Measurements from ENCODE around the gene RRP9. TPM values are rescaled to one million over a fixed set of nuclear protein-coding genes. Genes with fewer than 3 reads are reported as not detected.

RRP9 gene
- total and polyA plus RNA-seq, 10 of the 15 experiments (the other 5 are each of a cell fraction or from before 2014, with no cell fraction given) = 4.7 to 91.5 (median 41.7) TPM

GRCh38 chr3:51897391-51897790 is 44.3 kb downstream of the RRP9 start:
- Histone ChIP-seq H3K27ac (ENCODE audit: control insufficient read depth, insufficient read depth) (no peak overlapping the region), H2AFZ (ENCODE audit: control insufficient read depth, low read depth, low read length) (no peak overlapping the region), H3K79me2 (ENCODE audit: control insufficient read depth, insufficient read depth, low read length) (no peaks in the 10 kb centered on the region), H3K9me3 (replicated peaks; ENCODE audit: control insufficient read depth, insufficient read depth, low read length) (no peaks in the 10 kb centered on the region), H3K4me1 (ENCODE audit: control insufficient read depth, insufficient read depth, low read length) (no peaks in the 10 kb centered on the region), H3K4me3 (no peak overlapping the region), H3K27me3 (replicated peaks in 1 of 2; ENCODE audit: control insufficient read depth in 2 of 2, insufficient read depth in 2 of 2, low read length in 1 of 2) (no peaks in the 10 kb centered on the region; a peak in 1 of 4 replicates), H3K4me2 (ENCODE audit: control insufficient read depth, insufficient read depth) (no peak overlapping the region), H3K36me3 (ENCODE audit: control insufficient read depth in 2 of 2, insufficient read depth in 2 of 2, low read length in 1 of 2) (no peaks in the 10 kb centered on the region), H3K9ac (ENCODE audit: control insufficient read depth, insufficient read depth, low read length) (no peak overlapping the region), H4K20me1 (ENCODE audit: control insufficient read depth, insufficient read depth) (no peaks in the 10 kb centered on the region)
- DNase-seq (ENCODE audit: low read depth, low spot score) (no peak), ATAC-seq (no peak), FAIRE-seq (no peak)
- in situ Hi-C loops (cut with MboI) (no loop called here), intact Hi-C loops (cut with micrococcal nuclease; ENCODE audit: unreplicated experiment) (no loop called here)
- POLR2A ChIA-PET = interaction anchor here (0.6 kb wide), 2 partner anchors 319 to 1699 kb away, joined by 3 to 7 read pairs; no protein-coding TSS in a partner anchor
- BruUV-seq (replicated peaks) = no TSS peak
- TF ChIP-seq ATF3 (IDR thresholded peaks at IDR 0.05; ENCODE audit: borderline replicate concordance, extremely low read depth, low read depth, low read length) (no peak), MEF2B (IDR thresholded peaks at IDR 0.05; ENCODE audit: partially characterized antibody, poor library complexity, severe bottlenecking) (no peak), NRF1 (conservative IDR thresholded peaks at IDR 0.05; ENCODE audit: low read depth, low read length) (no peak), ZNF622 (IDR thresholded peaks at IDR 0.05) (no peak), MAX (IDR thresholded peaks at IDR 0.05; ENCODE audit: low read depth, low read length) (no peak)
- SMC1A ChIA-PET (ENCODE audit: uncharacterized antibody, unreplicated experiment) = no interaction called here
- CTCF ChIA-PET = no interaction called here
- RAD21 ChIA-PET (ENCODE audit: unreplicated experiment) = no interaction called here
- 71% methylated on average over 15 of the region's 15 CpGs for WGBS (ENCODE audit: insufficient coverage, insufficient replicate concordance, low lambda C conversion rate, missing lambda C conversion rate)

GRCh38 chr3:51896607-51897305 is 44.9 kb downstream of the RRP9 start:
- Histone ChIP-seq H2AFZ (ENCODE audit: control insufficient read depth, low read depth, low read length) (no peak overlapping the region), H3K4me2 (ENCODE audit: control insufficient read depth, insufficient read depth) (no peak overlapping the region), H3K36me3 (ENCODE audit: control insufficient read depth in 2 of 2, insufficient read depth in 2 of 2, low read length in 1 of 2) (no peaks in the 10 kb centered on the region), H3K79me2 (ENCODE audit: control insufficient read depth, insufficient read depth, low read length) (no peaks in the 10 kb centered on the region), H3K9ac (ENCODE audit: control insufficient read depth, insufficient read depth, low read length) (no peak overlapping the region), H3K4me3 (no peak overlapping the region), H3K27ac (ENCODE audit: control insufficient read depth, insufficient read depth) (no peak overlapping the region), H4K20me1 (ENCODE audit: control insufficient read depth, insufficient read depth) (no peaks in the 10 kb centered on the region), H3K9me3 (replicated peaks; ENCODE audit: control insufficient read depth, insufficient read depth, low read length) (no peaks in the 10 kb centered on the region), H3K27me3 (replicated peaks in 1 of 2; ENCODE audit: control insufficient read depth in 2 of 2, insufficient read depth in 2 of 2, low read length in 1 of 2) (no peaks in the 10 kb centered on the region; a peak in 1 of 4 replicates), H3K4me1 (ENCODE audit: control insufficient read depth, insufficient read depth, low read length) (no peaks in the 10 kb centered on the region)
- RAD21 ChIA-PET (ENCODE audit: unreplicated experiment) = no interaction called here
- 44% methylated on average over 10 of the region's 10 CpGs for WGBS (ENCODE audit: insufficient coverage, insufficient replicate concordance, low lambda C conversion rate, missing lambda C conversion rate)
- POLR2A ChIA-PET = interaction anchor here (0.6 kb wide), 1 partner anchor 318 kb away, joined by 7 read pairs; no protein-coding TSS in a partner anchor
- BruUV-seq (replicated peaks) = no TSS peak
- in situ Hi-C loops (cut with MboI) = no loop called here
- no peak for ATAC-seq
- SMC1A ChIA-PET (ENCODE audit: uncharacterized antibody, unreplicated experiment) = no interaction called here
- intact Hi-C loops (cut with micrococcal nuclease; ENCODE audit: unreplicated experiment) = no loop called here
- FAIRE-seq = no peak
- CTCF ChIA-PET = no interaction called here
- DNase-seq (ENCODE audit: low read depth, low spot score) = no peak
- TF ChIP-seq NFYA (IDR thresholded peaks at IDR 0.05; ENCODE audit: borderline replicate concordance, low read depth, low read length) (no peak), KAT2A (conservative IDR thresholded peaks at IDR 0.05; ENCODE audit: control insufficient read depth, low read depth, low read length) (no peak), TBL1XR1 (IDR thresholded peaks at IDR 0.05; ENCODE audit: low read depth, low read length) (no peak), HDGF (IDR thresholded peaks at IDR 0.05) (no peak), TCF3 (IDR thresholded peaks at IDR 0.05; ENCODE audit: borderline replicate concordance, insufficient read depth, low read depth, low read length) (no peak), ZNF592 (IDR thresholded peaks at IDR 0.05) (no peak), POLR2A (IDR thresholded peaks at IDR 0.05; ENCODE audit: low read depth, low read length) (no peak)
